Transverse colon (tissue), 3 donors: ENCODE results near the gene RIOK2.

Source experiments
- CTCF ChIP-seq, 5 experiments: fragments of 200-600 bp in 3 of 5; fragments of 450-650 bp in 2 of 5; sonication (generic) in 3 of 5; IDR thresholded peaks; 1 replicate in 2 of 5; 2 replicates in 3 of 5; pipeline ENCODE4 v1.5.1; 2016 to 2017; ENCODE audit warnings: antibody characterized with exemption in 5 of 5, inconsistent platforms in 3 of 5, mild to moderate bottlenecking in 2 of 5, moderate library complexity in 1 of 5
- EP300 ChIP-seq: sonication (generic); formaldehyde crosslinking; IDR thresholded peaks from one replicate; pipeline ENCODE4 v1.6.1; 2017; ENCODE audit warnings: antibody characterized with exemption, low read depth
- POLR2A ChIP-seq: fragments of 450-650 bp; IDR thresholded peaks from one replicate; pipeline ENCODE4 v1.6.1; 2016; ENCODE audit warnings: antibody characterized with exemption, mild to moderate bottlenecking, moderate library complexity

GRCh38 chr5:97183100-97183929, at the start of gene RIOK2:
- TF ChIP-seq CTCF (IDR thresholded peaks at IDR 0.05) (peak in 1 of 5 experiments; percentile 11), EP300 (no peak), POLR2A (peak; percentile 48)
